Effector CD4-positive, alpha-beta T cell (primary cell): ENCODE measurements around the gene STT3B.
"Not testable (repeated sequence)": the region's sequence is repeated elsewhere in the genome, so short reads cannot be mapped to it uniquely, and the experiment has no call there.

Source experiments
- DNase-seq: peaks from one replicate; pipeline ENCODE4 v3.0.0-alpha.2; 2020

The STT3B gene

DNA sequence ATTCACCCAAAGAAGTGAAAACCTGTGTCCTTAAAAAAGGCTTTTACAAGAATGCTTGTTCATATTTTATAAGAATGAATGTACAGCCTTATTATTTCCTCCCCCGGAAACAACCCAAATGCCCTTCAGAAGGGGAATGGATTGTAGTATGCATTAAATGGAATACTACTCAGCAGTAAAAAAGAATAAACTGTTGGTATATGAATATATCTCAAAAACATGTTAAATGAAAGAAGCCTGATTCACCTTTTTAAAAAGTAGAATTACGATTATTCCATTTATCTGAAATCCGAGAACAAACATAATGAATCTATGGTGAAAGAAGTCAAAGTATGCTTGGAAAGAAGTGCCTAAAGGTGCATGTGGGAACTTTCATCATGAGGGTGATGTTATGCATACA is 20.5 kb downstream of the STT3B start:
- DNase-seq: no peak

DNA sequence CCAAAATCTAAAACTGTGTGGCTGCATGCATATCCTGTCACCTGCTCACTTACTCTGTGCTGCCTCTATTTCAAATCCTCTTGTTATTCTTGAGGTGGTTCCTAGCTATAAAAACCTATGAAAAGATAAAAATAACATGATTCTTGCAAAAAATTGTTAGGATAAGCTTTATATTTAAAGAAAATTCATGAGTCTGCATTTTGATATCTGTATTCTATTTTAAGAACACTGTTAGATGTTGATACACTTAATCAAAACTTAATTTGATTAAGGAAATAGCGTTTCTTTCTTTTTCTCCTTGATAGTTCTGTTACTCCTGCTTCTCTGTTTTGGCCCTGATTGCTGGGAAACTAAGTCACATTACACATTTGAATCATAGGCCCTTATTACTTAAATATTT is 22.5 kb downstream of the STT3B start:
- DNase-seq: no peak

DNA sequence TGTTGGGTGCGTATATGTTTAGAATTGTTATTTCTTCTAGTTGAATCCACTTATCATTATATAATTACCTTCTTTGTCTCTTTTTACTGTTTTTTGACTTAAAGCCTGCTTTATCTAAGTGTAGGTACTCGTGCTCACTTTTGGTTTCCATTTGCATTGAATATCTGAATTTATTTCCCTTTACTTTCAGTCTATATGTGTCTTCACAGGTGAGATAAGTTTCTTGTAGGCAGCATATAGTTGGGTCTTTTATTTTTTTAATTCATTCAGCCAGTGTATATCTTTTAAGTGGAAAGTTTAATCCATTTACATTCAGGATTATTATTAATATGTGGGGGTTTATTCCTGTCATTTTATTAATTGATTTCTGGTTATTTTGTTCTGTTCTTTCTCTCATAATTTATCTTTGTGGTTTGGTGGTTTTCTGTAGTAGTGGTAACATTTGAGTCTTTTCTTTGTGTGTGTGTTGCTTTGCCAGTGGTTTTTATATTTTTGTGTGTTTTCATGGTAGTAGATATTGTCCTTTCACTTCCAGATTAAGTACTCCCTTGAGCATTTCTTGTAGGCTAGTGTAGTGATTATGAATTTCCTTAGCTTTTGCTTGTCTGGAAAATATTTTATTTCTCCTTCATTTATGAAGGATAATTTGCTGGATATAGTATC is 27.3 kb downstream of the STT3B start:
- no peak for DNase-seq

DNA sequence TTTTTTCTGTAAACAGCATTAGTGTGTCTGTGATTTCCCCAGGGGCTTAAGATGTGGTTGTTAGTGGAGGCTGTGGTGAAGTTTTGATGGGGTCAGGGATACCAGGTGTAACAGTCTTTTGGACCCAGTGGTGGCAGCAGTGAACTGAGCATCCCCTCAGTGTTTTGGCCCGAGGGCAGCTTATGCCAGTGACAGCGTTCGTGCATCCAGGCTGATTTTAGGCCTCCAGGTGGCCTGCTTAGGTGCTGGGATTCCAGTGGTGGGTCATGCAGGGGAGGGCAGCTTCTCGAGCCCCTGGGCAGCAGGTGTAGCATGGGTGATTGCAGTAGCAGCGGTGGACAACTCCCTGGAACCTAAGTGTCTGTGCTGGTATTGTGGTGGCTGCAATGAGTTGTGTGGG is 29.2 kb downstream of the STT3B start:
- DNase-seq: no peak

DNA sequence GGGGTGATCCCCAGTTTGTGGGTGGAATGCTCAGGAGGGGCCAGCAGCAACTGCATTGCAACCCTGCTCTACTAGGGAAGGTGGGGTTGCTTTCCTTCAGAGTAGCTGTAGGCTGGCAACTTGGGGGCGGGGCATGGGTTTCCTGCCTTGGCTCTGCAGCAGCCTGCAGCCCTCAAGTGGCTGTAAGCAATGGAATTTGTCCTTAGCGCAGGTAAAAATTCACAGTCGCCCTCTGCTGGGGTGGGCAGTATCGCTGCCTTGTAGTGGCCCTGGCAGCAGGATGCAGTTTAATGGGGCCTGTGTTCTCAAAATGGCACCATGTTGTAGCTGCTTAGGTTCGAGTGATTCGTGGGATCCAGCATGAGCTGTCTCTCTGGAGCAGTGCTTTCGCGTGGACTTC is 29.8 kb downstream of the STT3B start:
- no peak for DNase-seq

DNA sequence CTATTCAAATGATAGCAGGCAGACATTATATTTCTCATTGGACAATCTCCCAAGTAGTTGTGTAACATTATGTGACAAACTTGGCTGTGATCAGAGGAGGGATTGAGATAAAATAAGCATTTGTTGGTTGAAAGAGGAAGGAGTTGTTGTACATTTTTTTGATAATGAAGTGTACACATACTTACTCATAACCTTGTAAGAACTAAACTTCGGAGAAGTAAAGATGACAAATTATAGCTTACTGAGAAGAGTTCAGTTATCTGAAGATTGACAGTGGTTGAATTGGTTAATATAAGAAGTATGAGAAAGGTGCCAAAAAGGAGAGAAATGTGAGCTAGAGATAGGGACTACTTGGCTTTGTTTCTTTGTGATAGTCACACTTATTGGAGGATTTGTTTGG is 32.6 kb downstream of the STT3B start:
- DNase-seq: no peak

DNA sequence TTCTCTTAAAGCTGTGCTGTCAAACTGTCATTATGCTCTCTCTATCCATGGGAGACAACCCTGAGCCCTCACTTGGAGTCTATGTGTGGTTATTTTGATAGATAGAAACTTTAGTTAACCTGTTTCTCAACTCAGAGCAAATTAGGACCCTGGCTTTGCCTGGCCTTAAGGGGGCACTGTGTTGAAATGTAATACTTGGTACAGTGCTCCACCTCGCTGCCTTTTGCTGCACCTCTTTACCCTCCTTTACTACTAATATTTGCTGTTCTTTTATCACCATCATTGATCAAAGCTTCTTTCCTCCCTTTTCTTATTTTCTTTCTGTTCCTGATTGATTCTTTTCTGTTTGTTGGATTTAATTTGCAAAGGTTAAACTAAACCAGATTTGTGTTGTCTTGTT is 34.3 kb downstream of the STT3B start:
- no peak for DNase-seq

DNA sequence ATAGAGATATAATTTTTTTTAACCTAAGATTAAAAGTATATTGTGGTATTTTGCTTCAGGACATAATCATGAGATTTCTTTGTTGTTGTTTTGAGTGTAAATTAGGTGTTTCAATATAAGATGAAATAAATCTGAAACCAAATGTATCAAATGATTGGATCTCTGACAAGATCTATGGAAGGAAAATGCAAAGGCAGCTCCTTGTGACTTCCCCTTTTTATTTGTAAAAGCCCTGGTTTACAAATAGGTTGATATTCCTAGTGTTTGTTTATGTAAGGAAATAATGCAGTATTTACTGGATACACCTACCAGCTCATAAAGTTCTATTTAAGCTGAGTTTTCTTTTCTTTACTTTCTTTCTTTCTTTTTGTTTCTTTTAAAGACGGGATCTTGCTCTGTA is 35.9 kb downstream of the STT3B start:
- no peak for DNase-seq

DNA sequence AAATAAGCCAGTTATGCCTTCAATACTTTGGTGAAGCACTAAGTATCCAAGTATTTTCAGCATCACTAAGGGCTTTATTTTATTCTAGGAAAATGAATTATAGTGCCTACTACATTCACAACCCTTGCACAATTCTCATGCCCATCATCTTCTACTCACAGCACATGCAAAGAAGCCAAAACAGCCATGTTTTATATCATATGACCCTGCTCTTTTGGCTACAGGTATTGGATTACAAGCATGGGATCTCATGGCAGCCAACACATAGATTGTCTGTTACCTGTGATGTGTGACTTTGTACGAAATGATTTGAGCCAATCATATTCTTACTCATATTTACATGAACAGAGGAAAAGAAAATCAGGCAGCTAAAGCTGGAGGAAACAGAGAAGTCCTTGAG is 38.6 kb downstream of the STT3B start:
- no peak for DNase-seq

DNA sequence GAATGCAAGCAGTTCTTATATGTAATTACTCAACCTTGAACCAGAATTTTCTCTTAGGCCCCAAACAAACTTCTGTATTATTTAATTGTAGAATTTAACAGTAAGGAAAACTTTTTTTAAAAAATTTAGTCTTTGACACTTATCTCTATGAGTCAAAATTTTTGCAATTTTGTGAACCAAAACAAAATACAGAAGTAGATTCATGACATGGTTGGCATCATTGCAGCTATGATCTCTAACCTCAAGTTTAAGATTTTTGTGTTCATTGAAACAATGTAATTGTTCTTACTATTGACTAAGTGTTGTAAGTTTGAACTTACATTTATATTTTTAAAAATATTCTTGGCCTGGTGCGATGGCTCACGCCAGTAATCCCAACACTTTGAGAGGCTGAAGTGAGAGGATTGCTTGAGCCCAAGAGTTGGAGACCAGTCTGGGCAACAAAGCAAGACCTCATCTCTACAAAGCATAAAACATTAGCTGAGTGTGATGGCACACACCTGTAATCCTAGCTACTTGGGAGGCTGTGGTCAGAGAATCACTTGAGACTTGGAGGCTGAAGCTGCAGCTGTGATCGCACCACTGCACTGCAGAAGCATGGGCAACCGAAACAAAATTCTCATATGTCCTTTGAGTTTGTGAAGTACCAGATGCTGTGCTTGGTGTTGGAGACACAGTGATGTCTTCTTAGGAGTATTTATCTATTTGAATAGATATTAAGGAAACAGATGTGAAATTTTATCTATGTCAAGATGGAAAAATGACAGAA is 39.7 kb downstream of the STT3B start:
- DNase-seq: no peak

DNA sequence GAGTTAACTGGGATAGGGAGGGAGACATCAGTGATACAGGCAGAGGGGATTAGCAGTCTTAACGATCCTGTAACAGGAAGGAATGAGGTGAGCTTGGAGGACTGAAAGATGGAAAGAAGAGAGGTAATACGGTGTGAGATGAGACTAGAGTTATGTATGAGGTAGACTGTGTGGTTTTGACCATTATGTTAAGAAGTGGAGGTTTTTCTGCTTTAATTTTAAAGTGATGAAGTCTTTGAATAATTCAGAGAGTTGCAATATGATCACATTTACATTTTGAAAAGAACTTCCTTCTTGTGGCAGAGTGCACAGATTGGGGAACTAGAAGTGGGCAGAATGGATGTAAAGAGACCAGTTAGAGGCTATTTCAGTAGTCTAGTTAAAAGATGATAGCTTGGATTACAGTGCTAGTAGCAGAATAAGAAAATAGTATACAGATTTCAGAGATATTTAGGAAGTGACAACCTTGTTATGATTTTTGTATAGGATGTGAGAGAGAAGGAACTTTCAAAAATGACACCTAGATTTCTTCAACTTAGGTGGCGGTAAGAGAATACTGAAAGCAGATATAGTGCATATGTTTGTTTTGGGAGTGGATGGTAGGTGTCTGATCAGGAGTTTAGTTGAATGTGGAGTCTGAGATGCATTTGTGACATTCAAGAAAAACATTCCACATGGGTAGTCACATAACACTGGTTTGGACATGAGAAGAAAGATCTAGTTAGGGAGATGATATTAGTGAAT is 40.5 kb downstream of the STT3B start:
- DNase-seq: no peak

DNA sequence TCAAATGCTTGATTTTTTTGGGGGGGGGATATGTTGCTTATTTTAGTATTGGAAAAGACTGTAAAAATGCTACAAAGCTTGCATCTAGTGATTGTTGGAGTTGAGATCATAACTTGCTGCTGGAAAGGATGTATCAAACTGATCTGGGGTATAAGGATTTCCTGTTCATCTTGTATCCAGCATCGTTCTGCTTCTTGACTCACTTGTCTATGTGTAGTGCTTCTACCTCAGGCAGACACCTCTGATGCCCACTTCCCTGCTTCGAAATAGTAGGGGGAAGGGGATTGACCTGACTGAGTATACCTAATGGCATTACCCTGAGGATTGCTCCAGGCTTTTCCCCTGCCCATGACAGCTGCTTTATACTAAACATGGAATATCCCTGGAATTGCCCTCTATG is 42.7 kb downstream of the STT3B start:
- no peak for DNase-seq

DNA sequence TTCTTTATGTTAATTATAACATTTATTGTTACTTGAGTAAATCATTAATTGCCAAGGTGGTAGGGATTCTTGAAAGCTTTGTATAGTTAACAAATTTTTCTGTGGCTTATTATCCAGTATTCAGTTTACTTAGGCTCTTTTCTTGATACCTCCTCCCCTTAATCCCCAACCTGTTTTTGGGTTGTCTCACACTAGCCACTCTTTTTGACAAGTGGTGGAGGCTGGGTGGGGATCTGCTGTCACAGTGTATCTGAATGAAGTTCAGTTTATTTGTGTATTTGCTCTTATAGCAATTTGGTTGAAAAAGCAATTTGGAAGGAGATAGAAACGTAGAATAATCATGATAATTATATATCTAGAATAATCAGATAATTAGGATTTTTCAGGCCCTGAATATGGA is 43.8 kb downstream of the STT3B start:
- no peak for DNase-seq

DNA sequence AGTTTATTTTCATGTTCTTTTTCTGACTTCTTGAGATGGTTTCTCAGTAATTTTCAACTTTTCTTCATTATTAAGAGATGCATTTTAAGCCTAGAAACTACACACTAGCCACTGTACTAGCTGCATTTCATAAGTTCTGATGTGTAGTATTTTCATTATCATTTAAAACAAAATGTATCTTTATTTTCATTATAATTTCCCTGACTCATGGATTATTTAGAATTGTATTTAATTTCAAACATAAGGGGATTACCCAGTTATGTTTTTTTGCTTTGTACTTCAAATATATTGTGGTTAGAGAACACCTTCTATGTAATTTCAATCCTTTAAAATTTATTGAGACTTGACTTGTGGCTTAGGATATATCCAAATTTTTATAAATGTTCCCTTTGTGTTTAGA is 44.5 kb downstream of the STT3B start:
- DNase-seq: no peak

DNA sequence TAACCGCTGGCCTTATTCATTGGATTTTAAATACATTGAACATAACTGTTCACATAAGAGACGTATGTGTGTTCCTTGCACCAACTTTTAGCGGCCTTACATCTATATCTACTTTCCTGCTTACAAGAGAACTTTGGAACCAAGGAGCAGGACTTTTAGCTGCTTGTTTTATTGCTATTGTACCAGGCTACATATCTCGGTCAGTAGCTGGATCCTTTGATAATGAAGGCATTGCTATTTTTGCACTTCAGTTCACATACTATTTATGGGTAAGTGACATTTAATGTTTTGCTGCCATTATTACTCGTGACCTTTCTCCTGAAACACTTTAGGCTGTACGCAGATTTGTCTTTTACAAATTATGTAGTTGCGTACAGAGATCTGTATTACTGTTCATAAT is 47.1 kb downstream of the STT3B start:
- no peak for DNase-seq

DNA sequence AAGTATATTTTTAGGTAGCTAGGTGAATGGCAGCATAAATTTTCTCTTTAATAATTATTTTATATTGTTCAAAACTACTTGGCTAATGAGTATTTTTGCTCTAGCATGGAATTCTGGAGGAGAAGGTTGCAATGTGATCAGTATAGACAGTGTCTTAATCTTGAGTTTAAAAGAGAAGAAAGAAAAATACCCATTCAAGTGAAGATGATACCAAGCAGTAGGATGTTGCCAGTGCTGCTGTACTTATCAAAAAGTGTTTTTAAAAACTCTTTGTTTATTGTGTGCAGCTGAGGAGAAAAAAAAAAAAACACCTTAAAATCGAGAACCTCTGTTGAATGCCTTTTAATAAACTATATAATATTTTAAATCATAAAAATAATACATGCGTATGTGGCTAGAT is 47.9 kb downstream of the STT3B start:
- DNase-seq: no peak

DNA sequence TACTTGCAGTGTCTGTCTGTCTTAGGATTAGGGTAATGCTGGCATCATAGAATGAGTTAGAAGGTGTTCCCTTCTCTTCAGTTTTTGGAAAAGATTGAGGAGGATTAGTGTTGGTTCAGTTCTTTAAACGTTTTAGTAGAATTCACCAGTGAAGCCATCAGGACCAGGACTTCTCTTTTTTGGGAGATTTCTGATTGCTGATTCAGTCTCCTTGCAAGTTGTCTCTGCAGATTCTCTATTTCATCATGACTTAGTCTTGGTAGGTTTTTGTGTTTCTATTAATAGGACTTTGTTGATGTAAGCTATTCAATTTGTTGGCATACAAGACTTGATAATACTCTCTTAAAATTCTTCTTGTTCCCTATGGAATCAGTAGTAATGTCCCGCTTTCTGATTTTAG is 48.9 kb downstream of the STT3B start:
- no peak for DNase-seq

DNA sequence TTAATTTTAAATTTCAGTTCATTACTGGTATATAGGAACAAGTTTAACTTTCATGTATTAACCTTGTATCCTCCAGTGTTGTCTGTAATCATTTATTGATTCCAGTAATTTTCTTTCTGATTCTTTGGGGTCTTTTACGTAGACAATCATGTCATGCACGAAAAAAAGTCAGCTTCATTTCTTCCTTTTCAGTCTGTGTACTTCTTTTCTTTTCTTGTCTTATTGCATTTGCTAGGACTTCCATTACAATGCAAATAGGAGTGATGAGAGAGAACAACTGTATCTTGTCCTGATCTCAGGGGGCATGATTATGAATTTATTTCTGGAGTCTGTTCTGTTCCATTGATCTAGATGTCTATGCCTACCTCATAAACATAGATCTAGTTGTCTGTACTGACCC is 56.5 kb downstream of the STT3B start:
- DNase-seq: no peak

DNA sequence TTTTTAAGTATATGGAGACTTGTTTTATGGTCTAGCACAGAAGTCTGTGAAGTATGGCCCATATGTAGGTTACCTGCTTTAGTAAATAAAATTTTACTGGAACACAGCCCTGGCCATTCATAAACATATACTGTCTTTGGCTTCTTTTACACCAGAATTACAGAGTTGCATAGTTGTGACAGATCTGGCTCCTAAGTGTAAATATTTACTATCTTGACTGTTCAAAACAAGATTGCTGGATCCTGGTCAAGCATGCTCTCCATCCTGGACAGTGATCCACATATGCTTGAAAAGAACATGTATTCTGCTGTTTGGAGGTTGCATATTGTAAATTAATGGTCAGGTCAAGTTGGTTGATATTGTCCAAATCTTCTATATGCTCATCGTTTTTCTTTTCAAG is 57.9 kb downstream of the STT3B start:
- DNase-seq: no peak

DNA sequence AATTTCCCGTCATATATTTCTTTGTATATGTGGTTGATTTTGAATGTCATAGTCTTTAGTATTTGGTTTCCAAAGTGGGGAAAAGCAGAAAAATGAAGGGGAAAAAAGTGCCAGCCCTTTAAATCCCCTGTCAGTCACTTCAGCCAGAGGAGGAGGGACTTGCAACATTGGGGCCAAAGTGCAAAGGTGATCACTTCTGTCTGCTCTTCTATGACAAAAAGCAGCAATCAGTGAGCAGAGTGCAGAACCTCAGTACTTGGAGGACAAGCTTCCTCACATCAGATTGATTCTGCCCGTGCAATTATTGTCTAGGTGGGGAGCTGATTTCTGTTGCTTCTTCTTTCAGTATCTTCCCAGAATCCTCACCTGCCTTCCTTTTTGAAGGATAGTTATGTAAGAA is 60.0 kb downstream of the STT3B start:
- no peak for DNase-seq

DNA sequence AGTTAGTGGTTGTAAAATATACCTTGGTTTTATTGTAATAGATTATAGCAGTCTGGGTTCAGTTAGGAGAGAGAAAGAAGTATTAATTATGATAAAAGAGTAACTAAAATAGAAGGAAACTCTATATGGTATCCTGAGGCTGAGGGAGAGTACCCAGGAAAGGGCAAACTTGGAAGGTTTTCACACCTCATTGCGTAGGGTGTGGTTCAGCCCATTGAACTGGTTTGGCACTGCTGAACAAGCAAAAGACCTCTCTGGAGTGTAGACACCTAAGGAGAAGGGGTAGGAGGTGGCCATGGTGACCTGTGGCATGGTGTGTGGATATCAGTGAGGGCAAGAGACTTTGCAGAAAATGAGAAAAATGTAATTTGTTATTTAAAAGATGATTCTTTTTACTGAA is 63.5 kb downstream of the STT3B start:
- no peak for DNase-seq

DNA sequence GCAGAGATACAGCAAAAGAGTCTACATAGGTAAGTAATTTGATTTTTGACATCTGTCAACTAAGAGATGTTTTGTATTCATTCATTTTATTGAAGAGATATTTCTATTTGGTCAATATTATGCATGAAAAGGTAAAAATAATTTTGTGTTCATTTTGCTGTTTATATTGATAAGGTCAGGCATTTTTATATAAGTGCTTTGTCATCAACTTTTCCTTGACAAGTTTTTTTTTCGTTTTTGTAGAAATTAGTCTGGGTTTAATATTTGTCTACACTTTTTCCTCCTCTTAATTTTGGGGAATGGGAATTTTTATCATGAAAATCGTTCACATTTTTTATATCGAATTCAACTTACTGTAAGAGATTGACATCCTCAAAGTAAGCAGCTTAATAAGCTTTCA is 67.7 kb downstream of the STT3B start:
- no peak for DNase-seq

DNA sequence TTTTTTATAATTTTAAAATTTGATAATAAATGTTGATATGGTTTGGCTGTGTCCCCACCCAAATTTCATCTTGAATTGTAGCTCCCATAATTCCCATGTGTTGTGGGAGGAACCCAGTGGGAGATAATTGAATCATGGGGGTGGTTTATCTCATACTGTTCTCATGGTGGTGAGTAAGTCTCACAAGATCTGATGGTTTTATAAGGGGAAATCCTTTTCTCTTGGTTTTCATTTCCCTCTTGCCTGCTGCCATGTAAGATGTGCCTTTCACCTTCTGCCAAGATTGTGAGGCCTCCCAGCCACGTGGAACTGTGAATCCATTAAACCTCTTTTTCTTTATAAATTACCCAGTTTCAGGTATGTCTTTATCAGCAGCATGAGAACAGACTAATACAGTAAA is 72.6 kb downstream of the STT3B start:
- DNase-seq: not testable (repeated sequence)

DNA sequence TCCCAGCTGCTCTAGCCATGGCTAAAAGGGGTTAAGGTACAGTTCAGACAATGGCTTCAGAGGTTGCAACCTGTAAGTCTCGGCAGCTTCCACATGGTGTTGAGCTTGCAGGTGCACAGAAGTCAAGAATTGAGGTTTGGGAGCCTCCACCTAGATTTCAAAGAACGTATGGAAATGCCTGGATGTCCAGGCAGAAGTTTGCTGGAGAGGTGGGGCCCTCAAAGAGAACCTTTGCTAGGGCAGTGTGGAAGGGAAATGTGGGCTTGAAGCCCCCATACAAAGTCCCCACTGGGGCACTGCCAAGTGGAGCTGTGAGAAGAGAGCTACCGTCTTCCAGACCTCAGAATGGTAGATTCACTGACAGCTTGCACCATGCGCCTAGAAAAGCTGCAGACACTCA is 73.7 kb downstream of the STT3B start:
- no peak for DNase-seq
